ENCODE data around the gene HCCS.
"Not testable (repeated sequence)": the region's sequence is repeated elsewhere in the genome, so short reads cannot be mapped to it uniquely, and the experiment has no call there.

The HCCS gene

GRCh38 chrX:11100281-11101035, 10.7 kb upstream of the HCCS start:
- no peaks in the 10 kb centered on the region for H3K9me3 ChIP-seq (replicated peaks; ENCODE audit: low read length)
- no peaks in the 10 kb centered on the region for H3K27me3 ChIP-seq (ENCODE audit: control insufficient read depth, insufficient read depth, low read length)
- no peak overlapping the region for H3K4me2 ChIP-seq (ENCODE audit: low read length)
- H3K4me1 ChIP-seq (ENCODE audit: control insufficient read depth, insufficient read depth, low read length), result peaks cover 4% of the 10 kb centered on the region
- H3K4me3 ChIP-seq (ENCODE audit: low read length), result no peak overlapping the region
- no peaks in the 10 kb centered on the region for H3K36me3 ChIP-seq (ENCODE audit: insufficient read depth, low read length)
- peak overlapping the region; percentile 29 for H3K9ac ChIP-seq (ENCODE audit: low read depth, low read length)

GRCh38 chrX:11103006-11103405, 8.1 kb upstream of the HCCS start:
- Histone ChIP-seq H3K27me3 (ENCODE audit: control insufficient read depth, insufficient read depth, low read length) (no peaks in the 10 kb centered on the region), H3K36me3 (ENCODE audit: insufficient read depth, low read length) (no peaks in the 10 kb centered on the region), H3K9me3 (replicated peaks; ENCODE audit: low read length) (no peaks in the 10 kb centered on the region), H3K9ac (ENCODE audit: low read depth, low read length) (no peak overlapping the region), H3K4me1 (ENCODE audit: control insufficient read depth, insufficient read depth, low read length) (peaks cover 4% of the 10 kb centered on the region), H3K4me2 (ENCODE audit: low read length) (no peak overlapping the region), H3K4me3 (ENCODE audit: low read length) (no peak overlapping the region)

GRCh38 chrX:11103751-11104150, 7.4 kb upstream of the HCCS start:
- Histone ChIP-seq H3K27me3 (ENCODE audit: control insufficient read depth, insufficient read depth, low read length) (no peaks in the 10 kb centered on the region), H3K4me2 (ENCODE audit: low read length) (no peak overlapping the region), H3K36me3 (ENCODE audit: insufficient read depth, low read length) (no peaks in the 10 kb centered on the region), H3K9ac (ENCODE audit: low read depth, low read length) (no peak overlapping the region), H3K9me3 (replicated peaks; ENCODE audit: low read length) (no peaks in the 10 kb centered on the region), H3K4me1 (ENCODE audit: control insufficient read depth, insufficient read depth, low read length) (peaks cover 4% of the 10 kb centered on the region), H3K4me3 (ENCODE audit: low read length) (no peak overlapping the region)

GRCh38 chrX:11105080-11105479, 6.1 kb upstream of the HCCS start:
- Histone ChIP-seq H3K9me3 (replicated peaks; ENCODE audit: low read length) (no peaks in the 10 kb centered on the region), H3K27me3 (ENCODE audit: control insufficient read depth, insufficient read depth, low read length) (no peaks in the 10 kb centered on the region), H3K4me1 (ENCODE audit: control insufficient read depth, insufficient read depth, low read length) (peaks cover 5% of the 10 kb centered on the region), H3K36me3 (ENCODE audit: insufficient read depth, low read length) (no peaks in the 10 kb centered on the region), H3K9ac (ENCODE audit: low read depth, low read length) (no peak overlapping the region), H3K4me3 (ENCODE audit: low read length) (no peak overlapping the region), H3K4me2 (ENCODE audit: low read length) (no peak overlapping the region)

GRCh38 chrX:11108253-11108941, 2.7 kb upstream of the HCCS start:
- Histone ChIP-seq H3K4me1 (ENCODE audit: control insufficient read depth, insufficient read depth, low read length) (peaks cover 17% of the 10 kb centered on the region), H3K9me3 (replicated peaks; ENCODE audit: low read length) (no peaks in the 10 kb centered on the region), H3K27me3 (ENCODE audit: control insufficient read depth, insufficient read depth, low read length) (no peaks in the 10 kb centered on the region), H3K4me3 (ENCODE audit: low read length) (no peak overlapping the region), H3K36me3 (ENCODE audit: insufficient read depth, low read length) (no peaks in the 10 kb centered on the region), H3K9ac (ENCODE audit: low read depth, low read length) (no peak overlapping the region), H3K4me2 (ENCODE audit: low read length) (no peak overlapping the region)

- peaks cover 8% of the 10 kb centered on the region for H3K36me3 ChIP-seq (ENCODE audit: insufficient read depth, low read length)
- H3K9ac ChIP-seq (ENCODE audit: low read depth, low read length), result no peak overlapping the region
- H3K4me2 ChIP-seq (ENCODE audit: low read length), result peak overlapping the region; percentile 79
- H3K9me3 ChIP-seq (replicated peaks; ENCODE audit: low read length), result no peaks in the 10 kb centered on the region
- no peaks in the 10 kb centered on the region for H3K27me3 ChIP-seq (ENCODE audit: control insufficient read depth, insufficient read depth, low read length)
- H3K4me3 ChIP-seq (ENCODE audit: low read length), result peak overlapping the region; percentile 86
- H3K4me1 ChIP-seq (ENCODE audit: control insufficient read depth, insufficient read depth, low read length), result peaks cover 21% of the 10 kb centered on the region
These were observed 1.2 kb upstream of the HCCS start for GRCh38 chrX:11109968-11110367.

GRCh38 chrX:11111947-11112346, 815 bp downstream of the HCCS start:
- Histone ChIP-seq H3K36me3 (ENCODE audit: insufficient read depth, low read length) (peaks cover 17% of the 10 kb centered on the region), H3K27me3 (ENCODE audit: control insufficient read depth, insufficient read depth, low read length) (no peaks in the 10 kb centered on the region), H3K4me1 (ENCODE audit: control insufficient read depth, insufficient read depth, low read length) (peaks cover 21% of the 10 kb centered on the region), H3K9ac (ENCODE audit: low read depth, low read length) (peak overlapping the region; percentile 97), H3K9me3 (replicated peaks; ENCODE audit: low read length) (no peaks in the 10 kb centered on the region), H3K4me3 (ENCODE audit: low read length) (peak overlapping the region; percentile 86), H3K4me2 (ENCODE audit: low read length) (peak overlapping the region; percentile 83)

- no peaks in the 10 kb centered on the region for H3K27me3 ChIP-seq (ENCODE audit: control insufficient read depth, insufficient read depth, low read length)
- H3K36me3 ChIP-seq (ENCODE audit: insufficient read depth, low read length), result peaks cover 32% of the 10 kb centered on the region
These were observed 2.6 kb downstream of the HCCS start for GRCh38 chrX:11113731-11114130.

GRCh38 chrX:11117745-11118144, 6.6 kb downstream of the HCCS start:
- H3K4me1 ChIP-seq (ENCODE audit: control insufficient read depth, insufficient read depth, low read length), result peaks cover 8% of the 10 kb centered on the region
- H3K4me2 ChIP-seq (ENCODE audit: low read length), result no peak overlapping the region
- H3K36me3 ChIP-seq (ENCODE audit: insufficient read depth, low read length), result peaks cover 57% of the 10 kb centered on the region
- H3K4me3 ChIP-seq (ENCODE audit: low read length), result no peak overlapping the region
- H3K9ac ChIP-seq (ENCODE audit: low read depth, low read length), result no peak overlapping the region
- H3K27me3 ChIP-seq (ENCODE audit: control insufficient read depth, insufficient read depth, low read length), result no peaks in the 10 kb centered on the region
- no peaks in the 10 kb centered on the region for H3K9me3 ChIP-seq (replicated peaks; ENCODE audit: low read length)

More at GRCh38 chrX:11113731-11114130, 2.6 kb downstream of the HCCS start:
- Histone ChIP-seq H3K4me3 (ENCODE audit: low read length) (no peak overlapping the region), H3K9me3 (replicated peaks; ENCODE audit: low read length) (no peaks in the 10 kb centered on the region), H3K9ac (ENCODE audit: low read depth, low read length) (peak overlapping the region; percentile 3), H3K4me2 (ENCODE audit: low read length) (peak overlapping the region; percentile 26), H3K4me1 (ENCODE audit: control insufficient read depth, insufficient read depth, low read length) (peaks cover 21% of the 10 kb centered on the region)

GRCh38 chrX:11119313-11119943, 8.3 kb downstream of the HCCS start:
- no peak overlapping the region for H3K9ac ChIP-seq (ENCODE audit: low read depth, low read length)
- no peak overlapping the region for H3K4me3 ChIP-seq (ENCODE audit: low read length)
- no peak overlapping the region for H3K4me2 ChIP-seq (ENCODE audit: low read length)
- H3K4me1 ChIP-seq (ENCODE audit: control insufficient read depth, insufficient read depth, low read length), result no peaks in the 10 kb centered on the region
- peaks cover 55% of the 10 kb centered on the region for H3K36me3 ChIP-seq (ENCODE audit: insufficient read depth, low read length)
- no peaks in the 10 kb centered on the region for H3K9me3 ChIP-seq (replicated peaks; ENCODE audit: low read length)
- no peaks in the 10 kb centered on the region for H3K27me3 ChIP-seq (ENCODE audit: control insufficient read depth, insufficient read depth, low read length)

GRCh38 chrX:11123087-11123486, 12.0 kb downstream of the HCCS start:
- not testable (repeated sequence) for H3K4me1 ChIP-seq (ENCODE audit: control insufficient read depth, insufficient read depth, low read length); H3K27me3 ChIP-seq (ENCODE audit: control insufficient read depth, insufficient read depth, low read length); H3K9me3 ChIP-seq (replicated peaks; ENCODE audit: low read length); H3K4me2 ChIP-seq (ENCODE audit: low read length); H3K4me3 ChIP-seq (ENCODE audit: low read length); H3K9ac ChIP-seq (ENCODE audit: low read depth, low read length)
- H3K36me3 ChIP-seq (ENCODE audit: insufficient read depth, low read length), result peaks cover 29% of the 10 kb centered on the region

Measured in skeletal muscle satellite cell (primary cell).